CD8-positive, alpha-beta memory T cell (primary cell): ENCODE results near the gene C1orf226. TPM values are rescaled to one million over a fixed set of nuclear protein-coding genes. Genes with fewer than 3 reads are reported as not detected.
"Not testable (repeated sequence)": the region's sequence is repeated elsewhere in the genome, so short reads cannot be mapped to it uniquely, and the experiment has no call there.

ENCODE experiments used
- CTCF ChIA-PET: fragments of 350-600 bp; sonication (Branson Sonifier 250); formaldehyde crosslinking; loops from one replicate; lab custom pipeline; 2021; ENCODE audit warnings: antibody characterized with exemption; lab: Charles Lee
- POLR2A ChIA-PET: fragments of 350-600 bp; sonication (Branson Sonifier 250); formaldehyde crosslinking; loops from one replicate; lab custom pipeline; 2021; ENCODE audit warnings: antibody characterized with exemption; lab: Charles Lee
- DNase-seq, 5 donors: peaks; one replicate each; pipeline versions ENCODE4 v3.0.0 to v3.0.0-alpha.2; 2020 to 2022; ENCODE audit warnings: mixed read lengths in 1 of 5
- H3K27ac ChIP-seq: one replicate; pipeline ENCODE4 v1.7.0; 2013; ENCODE audit warnings: low read depth, mild to moderate bottlenecking, low read length, moderate library complexity
- H3K27me3 ChIP-seq: 2 replicates; pipeline ENCODE4 v1.7.0; 2013; ENCODE audit warnings: low read length, mild to moderate bottlenecking; ENCODE audit not compliant: insufficient read depth, poor library complexity, severe bottlenecking
- H3K36me3 ChIP-seq: 2 replicates; pipeline ENCODE4 v1.7.0; 2013; ENCODE audit warnings: mild to moderate bottlenecking, low read length, moderate library complexity; ENCODE audit not compliant: insufficient read depth
- H3K4me1 ChIP-seq: 2 replicates; pipeline ENCODE4 v1.7.0; 2013; ENCODE audit warnings: mild to moderate bottlenecking, low read length, moderate library complexity; ENCODE audit not compliant: insufficient read depth
- H3K4me3 ChIP-seq: 2 replicates; pipeline ENCODE4 v1.7.0; 2013; ENCODE audit warnings: mild to moderate bottlenecking, low read length
- H3K9me3 ChIP-seq: 2 replicates; pipeline ENCODE4 v1.7.0; 2013; ENCODE audit warnings: mild to moderate bottlenecking, low read length
- H3K27ac Mint-ChIP-seq, 8 donors: one replicate each; pipeline ENCODE4 v1.8.0; 2020 to 2021; ENCODE audit warnings: mixed read lengths in 8 of 8, mild to moderate bottlenecking in 6 of 8, inconsistent platforms in 3 of 8, moderate library complexity in 3 of 8
- H3K27me3 Mint-ChIP-seq, 2 donors: one replicate each; pipeline ENCODE4 v1.8.0; 2020 to 2021; ENCODE audit warnings: mixed read lengths in 2 of 2, mild to moderate bottlenecking in 1 of 2, moderate library complexity in 1 of 2
- H3K36me3 Mint-ChIP-seq, 3 donors: one replicate each; pipeline ENCODE4 v1.8.0; 2020 to 2021; ENCODE audit warnings: mixed read lengths in 3 of 3, inconsistent platforms in 1 of 3, mild to moderate bottlenecking in 1 of 3
- H3K4me1 Mint-ChIP-seq, 3 donors: one replicate each; pipeline ENCODE4 v1.8.0; 2020 to 2021; ENCODE audit warnings: mixed read lengths in 3 of 3, inconsistent platforms in 1 of 3, mild to moderate bottlenecking in 1 of 3
- H3K4me3 Mint-ChIP-seq, 7 donors: one replicate each; pipeline ENCODE4 v1.8.0; 2020 to 2021; ENCODE audit warnings: mixed read lengths in 7 of 7, mild to moderate bottlenecking in 6 of 7, moderate library complexity in 4 of 7, inconsistent platforms in 2 of 7
- H3K9me3 Mint-ChIP-seq, 5 donors: one replicate each; pipeline ENCODE4 v1.8.0; 2020 to 2022; ENCODE audit warnings: mixed read lengths in 5 of 5, mild to moderate bottlenecking in 3 of 5, moderate library complexity in 2 of 5, inconsistent platforms in 1 of 5
- polyA plus RNA-seq: library from polyadenylated mRNA; unstranded; fragments of 300-500 nt; fragmentation: Illumina TruSeq; gene quantifications from one replicate; pipeline ENCODE4 v1.2.3, GENCODE V29; 2021
- total RNA-seq, 2 experiments: library from RNA; stranded (reverse); gene quantifications; one replicate each; pipeline ENCODE4 v1.2.3, GENCODE V29; 2021

C1orf226 gene
- total and polyA plus RNA-seq, 3 experiments from 2014 or later, result 0.04 TPM; not detected in 2

DNA sequence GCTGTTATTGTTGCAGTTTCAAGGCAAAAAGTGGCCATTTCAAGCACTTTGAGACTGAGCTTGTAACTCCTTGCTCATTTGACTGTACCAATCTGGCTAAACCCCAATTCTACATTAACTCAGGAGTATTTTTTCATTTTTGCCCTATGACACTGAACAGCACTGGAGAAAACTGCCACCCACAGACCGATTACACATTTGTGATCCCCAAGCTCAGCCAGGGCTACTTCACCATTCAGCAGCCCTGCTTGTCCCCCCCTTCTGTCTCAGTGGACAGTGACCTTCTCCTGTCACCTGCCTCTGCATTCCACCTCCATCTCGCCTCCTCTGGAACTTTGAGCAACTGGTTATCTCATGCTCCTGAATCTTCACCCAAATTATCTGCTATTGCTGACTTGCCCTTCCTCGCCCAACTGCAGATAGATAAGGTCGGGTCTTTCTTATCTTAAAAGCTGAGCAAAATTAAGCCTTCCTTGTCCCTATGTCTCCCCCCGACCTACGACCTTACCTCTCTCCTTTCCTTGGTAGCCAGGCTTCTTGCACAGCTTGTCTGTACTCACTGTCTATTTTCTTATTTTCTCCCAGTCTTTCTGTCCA lies 30.2 kb upstream of the C1orf226 start:
- Mint-ChIP-seq H3K4me3 (no peak overlapping the region), H3K27me3 (peaks cover 16 to 32% of the 10 kb centered on the region in 2 donors), H3K27ac (no peak overlapping the region), H3K4me1 (no peaks in the 10 kb centered on the region), H3K36me3 (no peaks in the 10 kb centered on the region), H3K9me3 (no peaks in the 10 kb centered on the region)
- POLR2A ChIA-PET, result no interaction called here
- Histone ChIP-seq H3K27me3 (no peaks in the 10 kb centered on the region), H3K9me3 (no peaks in the 10 kb centered on the region), H3K4me1 (no peaks in the 10 kb centered on the region), H3K27ac (no peak overlapping the region), H3K4me3 (no peak overlapping the region), H3K36me3 (no peaks in the 10 kb centered on the region)
- CTCF ChIA-PET, result no interaction called here
- no peak for DNase-seq

DNA sequence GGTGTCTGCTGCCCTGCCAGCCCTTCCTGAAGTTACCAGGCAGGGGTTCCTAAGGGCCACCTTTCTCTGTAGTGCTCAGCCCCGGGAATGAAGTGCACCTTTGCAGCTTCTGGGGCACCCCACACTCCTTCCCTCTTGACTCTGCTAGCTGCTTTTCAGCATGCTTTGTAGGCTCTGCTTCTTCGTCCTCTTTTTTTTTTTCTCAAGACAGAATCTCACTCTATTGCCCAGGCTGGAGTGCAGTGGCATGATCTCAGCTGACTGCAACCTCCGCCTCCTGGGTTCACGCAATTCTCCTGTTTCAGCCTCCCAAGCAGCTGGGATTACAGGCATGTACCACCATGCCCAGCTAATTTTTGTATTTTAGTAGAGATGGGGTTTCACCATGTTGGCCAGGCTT lies 29.7 kb upstream of the C1orf226 start:
- POLR2A ChIA-PET, H3K36me3 Mint-ChIP-seq, H3K4me3 Mint-ChIP-seq, H3K4me1 ChIP-seq, H3K4me1 Mint-ChIP-seq, H3K4me3 ChIP-seq, DNase-seq, H3K27ac ChIP-seq, H3K27ac Mint-ChIP-seq, H3K36me3 ChIP-seq, CTCF ChIA-PET, H3K27me3 ChIP-seq, H3K9me3 ChIP-seq, H3K9me3 Mint-ChIP-seq: not testable (repeated sequence)
- H3K27me3 Mint-ChIP-seq, result peaks cover 16 to 34% of the 10 kb centered on the region in 2 donors

DNA sequence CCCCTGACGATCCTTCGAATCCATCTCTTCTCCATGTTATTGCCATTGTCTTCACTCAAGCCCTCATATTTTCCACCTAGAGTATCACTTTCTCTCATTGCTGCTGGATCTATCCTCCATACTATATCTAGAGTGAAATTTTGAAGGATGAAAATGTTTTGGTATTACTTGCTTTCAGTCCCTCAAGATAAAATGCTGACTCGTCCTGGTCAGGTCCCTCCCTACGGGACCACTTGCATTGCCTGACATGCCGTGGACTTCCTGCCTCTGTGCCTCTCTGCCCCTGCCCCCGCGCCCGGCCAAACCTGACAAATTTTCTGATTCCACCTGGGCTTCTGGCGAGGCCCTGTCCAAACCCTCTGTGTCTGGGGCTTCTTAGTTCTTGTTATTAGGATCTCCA lies 28.4 kb upstream of the C1orf226 start:
- no peak for DNase-seq
- CTCF ChIA-PET, result no interaction called here
- H3K9me3 ChIP-seq, result no peaks in the 10 kb centered on the region
- H3K4me1 Mint-ChIP-seq, result no peaks in the 10 kb centered on the region
- H3K27me3 Mint-ChIP-seq, result peaks cover 16 to 45% of the 10 kb centered on the region in 2 donors
- H3K36me3 ChIP-seq, result no peaks in the 10 kb centered on the region
- H3K27ac ChIP-seq, result no peak overlapping the region
- POLR2A ChIA-PET, result no interaction called here
- no peak overlapping the region for H3K4me3 Mint-ChIP-seq
- no peak overlapping the region for H3K4me3 ChIP-seq
- H3K4me1 ChIP-seq, result no peaks in the 10 kb centered on the region
- H3K27ac Mint-ChIP-seq, result no peak overlapping the region
- H3K9me3 Mint-ChIP-seq, result no peaks in the 10 kb centered on the region
- no peaks in the 10 kb centered on the region for H3K36me3 Mint-ChIP-seq
- no peaks in the 10 kb centered on the region for H3K27me3 ChIP-seq

DNA sequence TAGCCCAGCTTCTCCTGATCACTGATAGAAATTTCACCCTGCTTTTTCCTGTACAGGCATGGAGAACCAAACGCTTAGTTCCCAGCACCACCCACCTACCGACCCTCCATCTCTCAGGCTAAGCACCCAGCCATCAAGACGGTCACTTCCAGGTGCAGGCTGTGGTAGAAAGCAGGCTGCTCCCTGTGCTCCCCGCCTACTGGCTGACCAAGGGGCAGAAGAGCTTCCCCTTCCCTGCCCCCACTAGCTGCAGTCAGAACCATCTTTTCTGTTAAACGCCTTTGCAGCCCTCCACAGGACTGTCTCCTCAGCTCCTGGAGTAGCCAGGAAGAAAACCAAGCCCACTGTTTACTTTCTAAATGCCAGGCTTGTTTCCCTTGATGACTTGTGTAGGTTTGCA lies 27.8 kb upstream of the C1orf226 start:
- Histone ChIP-seq H3K4me1 (no peaks in the 10 kb centered on the region), H3K27me3 (no peaks in the 10 kb centered on the region), H3K36me3 (no peaks in the 10 kb centered on the region), H3K9me3 (no peaks in the 10 kb centered on the region), H3K4me3 (no peak overlapping the region), H3K27ac (no peak overlapping the region)
- Mint-ChIP-seq H3K4me1 (no peaks in the 10 kb centered on the region), H3K4me3 (no peak overlapping the region), H3K27ac (no peak overlapping the region), H3K9me3 (no peaks in the 10 kb centered on the region), H3K27me3 (peaks cover 16 to 45% of the 10 kb centered on the region in 2 donors), H3K36me3 (no peaks in the 10 kb centered on the region)
- no peak for DNase-seq
- ChIA-PET CTCF (no interaction called here), POLR2A (no interaction called here)

DNA sequence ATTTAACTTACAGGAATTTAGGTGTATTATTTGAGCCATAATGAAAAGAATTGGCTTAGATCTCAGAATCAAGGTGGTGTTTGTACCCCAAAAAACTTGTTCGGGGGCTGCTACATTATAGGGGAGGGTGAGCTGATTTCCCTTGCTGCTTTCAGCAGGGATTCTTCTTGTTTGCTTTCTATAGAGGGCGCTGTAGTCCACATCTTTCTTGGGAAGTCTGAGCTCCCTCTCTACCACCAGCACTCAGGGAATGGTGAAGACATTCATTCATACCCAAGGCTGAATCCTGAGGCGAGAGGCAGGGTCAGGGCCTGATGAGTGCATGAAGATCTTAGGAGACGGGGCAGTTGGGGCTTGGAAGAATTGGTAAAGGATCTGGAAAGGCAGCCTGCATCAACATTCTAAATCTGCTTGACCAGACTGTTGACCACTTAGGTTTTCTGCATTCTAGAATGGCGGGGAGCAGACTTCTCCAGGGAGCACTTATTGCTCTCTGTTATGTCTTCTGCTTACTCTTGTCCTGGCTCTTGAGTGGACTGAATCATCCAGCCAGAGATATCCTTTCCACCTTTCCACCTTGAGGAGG lies 23.8 kb upstream of the C1orf226 start:
- H3K27ac ChIP-seq, result no peak overlapping the region
- H3K27me3 Mint-ChIP-seq, result peaks cover 12 to 38% of the 10 kb centered on the region in 2 donors
- H3K27me3 ChIP-seq, result no peaks in the 10 kb centered on the region
- no peak for DNase-seq
- ChIA-PET CTCF (no interaction called here), POLR2A (no interaction called here)
- H3K27ac Mint-ChIP-seq, result no peak overlapping the region
- H3K36me3 Mint-ChIP-seq, result no peaks in the 10 kb centered on the region
- no peaks in the 10 kb centered on the region for H3K9me3 ChIP-seq
- H3K4me1 ChIP-seq, result no peaks in the 10 kb centered on the region
- H3K4me3 Mint-ChIP-seq, result no peak overlapping the region
- H3K36me3 ChIP-seq, result no peaks in the 10 kb centered on the region
- no peaks in the 10 kb centered on the region for H3K4me1 Mint-ChIP-seq
- no peak overlapping the region for H3K4me3 ChIP-seq
- no peaks in the 10 kb centered on the region for H3K9me3 Mint-ChIP-seq

DNA sequence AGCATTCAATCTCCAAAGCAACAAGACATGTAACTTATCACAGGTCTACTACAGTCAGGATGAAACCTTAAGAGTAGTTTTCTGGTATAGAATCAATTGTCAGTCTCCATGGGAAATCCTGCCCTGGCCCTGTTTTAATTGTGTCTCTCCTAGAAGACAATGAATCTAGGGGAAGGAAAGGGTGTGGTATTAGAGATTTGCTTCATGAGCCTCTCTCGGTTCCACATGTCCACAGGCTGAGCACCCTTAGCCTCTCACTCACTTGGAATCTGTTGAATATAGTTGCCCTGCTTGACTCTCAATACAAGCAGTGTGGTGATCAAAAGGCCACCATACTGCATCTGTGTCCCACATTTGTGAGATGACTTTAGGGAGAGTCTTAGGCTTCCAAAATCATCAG lies 22.6 kb upstream of the C1orf226 start:
- Mint-ChIP-seq H3K27ac (no peak overlapping the region), H3K9me3 (no peaks in the 10 kb centered on the region), H3K27me3 (peaks cover 5 to 40% of the 10 kb centered on the region in 2 donors), H3K36me3 (no peaks in the 10 kb centered on the region), H3K4me3 (no peak overlapping the region), H3K4me1 (no peaks in the 10 kb centered on the region)
- Histone ChIP-seq H3K4me1 (no peaks in the 10 kb centered on the region), H3K4me3 (no peak overlapping the region), H3K36me3 (no peaks in the 10 kb centered on the region), H3K27ac (no peak overlapping the region), H3K9me3 (no peaks in the 10 kb centered on the region), H3K27me3 (no peaks in the 10 kb centered on the region)
- ChIA-PET CTCF (no interaction called here), POLR2A (no interaction called here)
- no peak for DNase-seq

DNA sequence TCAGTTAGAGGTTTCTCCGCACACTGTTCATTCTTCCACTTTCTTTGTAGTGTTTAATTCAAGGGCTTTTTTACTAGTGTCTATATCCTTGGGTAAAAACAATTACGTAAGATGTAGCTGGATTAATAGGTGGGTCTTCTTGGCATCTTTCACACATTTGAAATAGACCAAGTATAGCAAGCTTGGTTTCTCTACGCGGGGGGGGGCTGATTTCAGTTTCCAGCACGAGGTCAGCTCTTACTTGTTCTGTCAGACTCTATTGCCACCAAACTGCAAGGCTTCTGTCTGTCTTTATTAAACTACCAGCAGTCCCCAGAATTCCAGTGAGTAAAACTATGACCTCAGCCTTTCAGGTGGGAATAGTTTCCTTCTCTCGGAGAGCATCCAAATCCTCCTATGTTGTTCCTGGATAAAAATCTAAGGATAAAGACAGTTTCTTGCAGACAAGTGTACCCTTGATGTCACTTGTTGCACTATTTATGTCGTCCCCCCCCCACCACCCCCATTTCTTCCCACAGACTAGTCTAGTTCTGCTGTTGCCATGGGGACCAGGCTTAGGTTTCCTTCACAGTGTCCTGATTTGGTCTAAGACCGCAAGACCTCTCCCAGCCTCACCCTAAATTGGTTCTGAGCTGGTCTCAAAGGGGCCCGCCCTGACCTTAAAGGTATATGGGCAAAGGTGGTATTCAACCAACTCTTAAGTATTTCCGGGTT lies 21.8 kb upstream of the C1orf226 start:
- Mint-ChIP-seq H3K36me3 (no peaks in the 10 kb centered on the region), H3K9me3 (no peaks in the 10 kb centered on the region), H3K4me1 (no peaks in the 10 kb centered on the region), H3K27ac (no peak overlapping the region), H3K4me3 (no peak overlapping the region), H3K27me3 (peaks cover 5 to 40% of the 10 kb centered on the region in 2 donors)
- Histone ChIP-seq H3K36me3 (no peaks in the 10 kb centered on the region), H3K27ac (no peak overlapping the region), H3K4me3 (no peak overlapping the region), H3K4me1 (no peaks in the 10 kb centered on the region), H3K27me3 (no peaks in the 10 kb centered on the region), H3K9me3 (no peaks in the 10 kb centered on the region)
- DNase-seq, result no peak
- ChIA-PET POLR2A (no interaction called here), CTCF (no interaction called here)

DNA sequence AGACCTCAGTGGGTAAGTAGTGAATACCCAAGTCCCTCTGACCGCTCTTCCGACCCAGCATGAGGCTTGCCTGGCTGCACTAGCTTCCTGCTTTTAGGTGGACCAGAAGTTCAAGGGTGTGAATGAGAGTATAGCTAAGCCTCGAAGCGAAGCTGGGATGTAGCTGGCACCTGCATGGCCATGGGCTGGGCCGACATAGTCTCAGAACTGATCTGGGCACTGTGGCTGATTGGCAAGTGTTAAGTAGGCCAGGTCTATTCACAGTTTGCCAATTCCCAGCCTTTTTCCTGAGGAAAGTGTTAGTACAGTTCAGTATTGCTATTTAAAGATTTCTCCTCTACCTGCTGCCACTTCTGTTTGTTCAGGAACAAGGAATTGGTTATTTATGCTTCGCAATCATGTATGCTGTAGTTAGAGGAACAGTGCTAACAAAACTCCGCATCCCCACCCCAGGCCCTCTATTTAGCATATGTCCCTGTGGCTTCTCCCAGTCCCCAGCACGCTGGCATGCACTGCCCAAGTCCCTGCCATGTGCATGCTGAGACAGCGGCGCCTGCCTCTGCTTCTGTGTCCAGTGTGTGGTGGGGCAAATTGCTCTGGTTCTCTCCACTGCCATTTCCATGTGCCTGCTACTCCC lies 21.2 kb upstream of the C1orf226 start:
- no peak overlapping the region for H3K4me3 ChIP-seq
- H3K4me1 Mint-ChIP-seq, result no peaks in the 10 kb centered on the region
- no peak overlapping the region for H3K27ac Mint-ChIP-seq
- no peak overlapping the region for H3K4me3 Mint-ChIP-seq
- no peak overlapping the region for H3K27ac ChIP-seq
- POLR2A ChIA-PET, result no interaction called here
- no peaks in the 10 kb centered on the region for H3K9me3 ChIP-seq
- no peaks in the 10 kb centered on the region for H3K36me3 Mint-ChIP-seq
- H3K9me3 Mint-ChIP-seq, result no peaks in the 10 kb centered on the region
- no peak for DNase-seq
- no peaks in the 10 kb centered on the region for H3K27me3 ChIP-seq
- CTCF ChIA-PET, result no interaction called here
- H3K36me3 ChIP-seq, result no peaks in the 10 kb centered on the region
- H3K27me3 Mint-ChIP-seq, result peaks cover 5 to 38% of the 10 kb centered on the region in 2 donors
- no peaks in the 10 kb centered on the region for H3K4me1 ChIP-seq
